Upper lobe of right lung (tissue), 1 donor: Measurements from ENCODE around the gene DOCK11. TPM values are rescaled to one million over a fixed set of nuclear protein-coding genes. Genes with fewer than 3 reads are reported as not detected.

Experiments
- ATAC-seq: fragments of 200-7000 bp; cut with Tn5 transposase; one replicate; pipeline ENCODE4 v1.9.1; 2020; ENCODE audit warnings: mild to moderate bottlenecking, moderate library complexity
- DNase-seq: peaks from one replicate; pipeline ENCODE4 v3.0.0-alpha.2; 2020
- H3K27ac ChIP-seq: fragments of 200-600 bp; one replicate; pipeline ENCODE4 v1.8.0; 2022
- H3K27me3 ChIP-seq: fragments of 200-600 bp; one replicate; pipeline ENCODE4 v1.8.0; 2022; ENCODE audit warnings: mild to moderate bottlenecking
- H3K36me3 ChIP-seq: fragments of 200-600 bp; one replicate; pipeline ENCODE4 v1.8.0; 2022
- H3K4me1 ChIP-seq: fragments of 200-600 bp; one replicate; pipeline ENCODE4 v1.8.0; 2022
- H3K4me3 ChIP-seq: fragments of 200-600 bp; one replicate; pipeline ENCODE4 v1.8.0; 2022; ENCODE audit warnings: mild to moderate bottlenecking
- H3K9me3 ChIP-seq: fragments of 200-600 bp; one replicate; pipeline ENCODE4 v1.8.0; 2022
- intact Hi-C: fragments of 100-400 bp; cut with DNase I; formaldehyde crosslinking; loops from one replicate; pipeline ENCODE4 v1.11.0; 2022
- total RNA-seq: library from RNA; stranded (reverse); fragmentation: NEBNext Ultra II Directional; extraction: Animal tissue kit (Norgen Biotek cat#: 25700); gene quantifications from one replicate; pipeline ENCODE4 v1.2.1, GENCODE V29; 2021
- TF ChIP-seq, protein P1 (sequence below): fragments of 200-600 bp; IDR thresholded peaks from one replicate; pipeline ENCODE4 v1.8.0; 2022; ENCODE audit warnings: antibody characterized with exemption
- donor health status: DM: no; HTN: yes; CAD: no; lungs with severe emphysema.

Gene DOCK11
- total RNA-seq, 1 donor from 2014 or later: 55.0 TPM

DNA sequence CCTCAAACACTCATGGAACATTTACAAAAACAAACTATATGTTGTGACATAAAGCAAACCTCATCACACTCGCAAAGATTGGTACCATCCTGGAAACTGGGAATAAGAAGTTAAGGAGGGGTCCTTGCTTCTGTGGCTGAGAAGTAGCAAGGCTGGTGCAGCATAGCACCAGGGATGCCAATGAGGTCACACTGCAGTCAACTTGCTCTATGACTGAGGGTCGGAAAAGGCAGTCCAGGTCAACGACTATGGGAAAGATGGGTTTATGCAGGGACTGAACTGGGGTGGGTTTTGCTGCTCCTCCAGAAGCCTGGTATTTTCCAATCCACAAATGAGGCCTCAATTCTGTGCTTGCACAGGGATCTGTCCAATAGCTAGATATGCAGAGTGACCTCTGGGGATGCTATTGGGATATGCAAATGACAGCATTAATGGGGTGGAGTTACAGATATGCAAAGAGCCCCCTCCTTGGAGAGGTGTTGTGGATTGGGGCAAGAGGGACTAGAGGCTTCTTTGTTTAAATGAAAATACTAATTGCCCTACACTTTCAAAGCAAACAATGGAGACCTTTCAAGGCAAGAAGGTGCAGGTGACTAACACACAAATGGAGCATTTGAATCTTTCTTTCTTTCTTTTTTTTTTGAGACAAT is 224.6 kb downstream of the DOCK11 start:
- Histone ChIP-seq H3K27ac (no peak overlapping the region), H3K4me3 (no peak overlapping the region), H3K27me3 (no peaks in the 10 kb centered on the region), H3K4me1 (peaks cover 4% of the 10 kb centered on the region), H3K36me3 (no peaks in the 10 kb centered on the region), H3K9me3 (no peaks in the 10 kb centered on the region)
- ATAC-seq: no peak
- no peak for DNase-seq
- intact Hi-C loops: no loop called here
- TF ChIP-seq, protein P1, sequence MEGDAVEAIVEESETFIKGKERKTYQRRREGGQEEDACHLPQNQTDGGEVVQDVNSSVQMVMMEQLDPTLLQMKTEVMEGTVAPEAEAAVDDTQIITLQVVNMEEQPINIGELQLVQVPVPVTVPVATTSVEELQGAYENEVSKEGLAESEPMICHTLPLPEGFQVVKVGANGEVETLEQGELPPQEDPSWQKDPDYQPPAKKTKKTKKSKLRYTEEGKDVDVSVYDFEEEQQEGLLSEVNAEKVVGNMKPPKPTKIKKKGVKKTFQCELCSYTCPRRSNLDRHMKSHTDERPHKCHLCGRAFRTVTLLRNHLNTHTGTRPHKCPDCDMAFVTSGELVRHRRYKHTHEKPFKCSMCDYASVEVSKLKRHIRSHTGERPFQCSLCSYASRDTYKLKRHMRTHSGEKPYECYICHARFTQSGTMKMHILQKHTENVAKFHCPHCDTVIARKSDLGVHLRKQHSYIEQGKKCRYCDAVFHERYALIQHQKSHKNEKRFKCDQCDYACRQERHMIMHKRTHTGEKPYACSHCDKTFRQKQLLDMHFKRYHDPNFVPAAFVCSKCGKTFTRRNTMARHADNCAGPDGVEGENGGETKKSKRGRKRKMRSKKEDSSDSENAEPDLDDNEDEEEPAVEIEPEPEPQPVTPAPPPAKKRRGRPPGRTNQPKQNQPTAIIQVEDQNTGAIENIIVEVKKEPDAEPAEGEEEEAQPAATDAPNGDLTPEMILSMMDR: no peak

DNA sequence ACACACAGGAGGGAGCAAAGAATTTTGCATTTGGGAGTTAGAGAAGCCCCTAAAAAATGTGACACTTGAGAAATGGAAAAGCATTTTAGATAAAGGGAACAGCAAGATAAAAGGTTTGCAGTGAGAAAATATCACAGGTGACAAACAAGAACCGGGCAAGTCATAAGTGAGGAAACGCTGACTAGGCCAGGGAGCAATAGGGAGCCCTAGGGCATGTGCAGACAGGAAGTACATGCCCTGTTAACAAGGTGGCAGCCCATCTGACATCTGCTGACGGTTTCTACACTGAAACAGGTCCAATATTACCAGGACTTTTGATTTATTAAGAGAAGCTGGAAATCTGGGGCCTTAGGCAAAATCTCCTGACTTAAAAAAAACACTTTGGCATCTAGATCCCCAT is 227.8 kb downstream of the DOCK11 start:
- no peaks in the 10 kb centered on the region for H3K27me3 ChIP-seq
- ATAC-seq (no peak), DNase-seq (no peak)
- intact Hi-C loops: no loop called here
- H3K27ac ChIP-seq: no peak overlapping the region
- H3K9me3 ChIP-seq: no peaks in the 10 kb centered on the region
- TF ChIP-seq, protein P1: no peak
- H3K36me3 ChIP-seq: no peaks in the 10 kb centered on the region
- H3K4me1 ChIP-seq: peaks cover 16% of the 10 kb centered on the region
- H3K4me3 ChIP-seq: no peak overlapping the region

DNA sequence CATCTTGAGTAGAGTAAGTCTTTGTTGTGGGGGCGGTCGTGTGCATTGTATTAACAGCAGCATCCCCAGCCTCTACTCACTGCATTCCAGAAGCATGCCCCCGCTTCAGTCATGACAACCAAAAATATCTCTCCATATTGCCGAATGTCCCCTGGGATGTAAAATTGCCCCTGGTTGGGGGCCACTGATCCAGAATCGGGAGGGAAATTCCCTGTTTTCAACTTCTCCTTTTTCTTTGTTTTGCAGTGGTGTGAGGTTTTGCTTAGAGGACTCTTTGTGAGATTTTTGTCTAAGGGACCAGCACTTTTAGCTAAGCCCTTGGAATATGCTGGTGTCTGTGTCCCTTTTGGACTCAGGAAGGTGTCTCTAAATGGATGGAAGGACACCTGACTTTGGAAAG is 228.8 kb downstream of the DOCK11 start:
- no peak overlapping the region for H3K27ac ChIP-seq
- intact Hi-C loops: no loop called here

DNA sequence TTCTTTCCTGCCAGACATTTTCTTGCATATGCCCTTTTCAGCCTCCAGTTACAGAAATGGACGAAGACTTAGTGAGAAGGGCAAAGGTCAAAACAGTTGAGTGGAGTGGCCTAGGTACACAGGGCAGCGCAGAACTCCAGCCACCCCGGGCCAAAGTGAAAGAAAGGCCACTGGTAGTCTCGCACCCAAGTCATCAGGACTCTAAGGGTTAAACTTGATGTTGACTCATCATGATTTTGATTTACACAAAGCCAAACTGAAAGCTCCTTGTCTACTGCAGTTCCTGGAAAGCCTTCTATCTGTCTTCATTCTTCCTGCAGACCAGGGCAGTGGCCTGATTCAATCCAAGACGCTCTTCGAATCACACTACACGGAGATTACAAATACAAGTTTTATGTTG is 229.2 kb downstream of the DOCK11 start:
- intact Hi-C loops: no loop called here
- Histone ChIP-seq H3K27ac (no peak overlapping the region), H3K36me3 (no peaks in the 10 kb centered on the region), H3K4me1 (peaks cover 19% of the 10 kb centered on the region), H3K27me3 (no peaks in the 10 kb centered on the region), H3K9me3 (no peaks in the 10 kb centered on the region), H3K4me3 (no peak overlapping the region)
- ATAC-seq (no peak), DNase-seq (no peak)
- TF ChIP-seq, protein P1: no peak

More for the DNA sequence above, 228.8 kb downstream of the DOCK11 start:
- Histone ChIP-seq H3K27me3 (no peaks in the 10 kb centered on the region), H3K4me1 (peaks cover 16% of the 10 kb centered on the region), H3K9me3 (no peaks in the 10 kb centered on the region), H3K36me3 (no peaks in the 10 kb centered on the region), H3K4me3 (no peak overlapping the region)
- TF ChIP-seq, protein P1: no peak
- ATAC-seq (no peak), DNase-seq (no peak)

DNA sequence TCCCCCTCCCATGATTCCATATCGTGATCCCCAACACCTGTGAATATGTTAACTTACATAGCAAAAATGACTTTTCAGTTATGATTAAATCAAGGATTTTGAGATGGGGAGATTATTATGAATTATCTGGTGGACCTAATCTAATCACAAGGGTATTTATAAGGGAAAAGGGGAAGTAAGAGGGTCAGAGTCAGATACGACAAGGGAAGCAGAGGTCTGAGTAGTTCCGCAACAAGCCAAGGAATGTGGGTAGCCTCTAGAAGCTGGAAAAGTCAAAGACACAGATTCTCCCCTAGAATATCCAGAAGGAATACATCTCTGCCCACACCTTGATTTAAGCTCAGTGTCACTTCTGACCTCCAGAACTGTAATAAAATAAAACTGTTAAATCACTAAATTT is 230.8 kb downstream of the DOCK11 start:
- Histone ChIP-seq H3K4me3 (peak overlapping the region; percentile 60), H3K9me3 (no peaks in the 10 kb centered on the region), H3K36me3 (no peaks in the 10 kb centered on the region), H3K27ac (peak overlapping the region; percentile 89), H3K4me1 (peaks cover 21% of the 10 kb centered on the region), H3K27me3 (no peaks in the 10 kb centered on the region)
- ATAC-seq: no peak
- TF ChIP-seq, protein P1: no peak
- no peak for DNase-seq
- intact Hi-C loops: no loop called here
